ENCODE data around the gene SDSL. TPM values are rescaled to one million over a fixed set of nuclear protein-coding genes. Genes with fewer than 3 reads are reported as not detected.
A peak's percentile ranks its signal among the peaks of the same experiment; 100 is the strongest.

Gene SDSL
- total and polyA plus RNA-seq, 2 experiments from 2014 or later = not detected

GRCh38 chr12:113427882-113428281, 5.7 kb downstream of the SDSL start (continued):
- peak; percentile 38 for TF ChIP-seq REST (IDR thresholded peaks at IDR 0.05; ENCODE audit: unreplicated experiment)

- no peak overlapping the region for H3K4me2 ChIP-seq
- no peaks in the 10 kb centered on the region for H3K36me3 ChIP-seq (ENCODE audit: insufficient read depth)
- no peak for DNase-seq (ENCODE audit: low spot score)
- 0 out of 2 replicates have a peak, but pooled peaks cover 3% of the 10 kb centered on the region for H3F3A ChIP-seq (replicated peaks; ENCODE audit: low read depth)
- H3K4me1 ChIP-seq (ENCODE audit: insufficient read depth) = 0 out of 2 replicates have a peak, but pooled peaks cover 8% of the 10 kb centered on the region
- Mint-ChIP-seq H3K4me3 (no peak overlapping the region), H3K27me3 (ENCODE audit: insufficient read depth, low read depth, poor library complexity) (peaks cover 24% of the 10 kb centered on the region), H3K9me3 (peaks cover 4% of the 10 kb centered on the region; the same call in 1 of the 3 replicates), H3K36me3 (ENCODE audit: low read depth) (no peaks in the 10 kb centered on the region), H3K4me1 (peaks cover 6% of the 10 kb centered on the region), H3K27ac (no peak overlapping the region)
- no peaks in the 10 kb centered on the region for H3K9me2 ChIP-seq (ENCODE audit: insufficient read depth)
- no peaks in the 10 kb centered on the region for H3K79me2 ChIP-seq (replicated peaks; ENCODE audit: insufficient read depth)
- no peak for ATAC-seq
- H4K20me1 ChIP-seq (replicated peaks; ENCODE audit: insufficient read depth) = no peaks in the 10 kb centered on the region
- H3K27me3 ChIP-seq (ENCODE audit: insufficient read depth) = no peaks in the 10 kb centered on the region
- H2AFZ ChIP-seq = no peak overlapping the region
- no peak overlapping the region for H3K27ac ChIP-seq (ENCODE audit: low read depth)
- no peak overlapping the region for H3K4me3 ChIP-seq
- TF ChIP-seq ZNF114 (CRISPR knock-in tag; IDR thresholded peaks at IDR 0.05) (no peak), CTCF (conservative IDR thresholded peaks at IDR 0.05; ENCODE audit: low read depth in 2 of 2) (no peak), POLR2AphosphoS5 (IDR thresholded peaks at IDR 0.05; ENCODE audit: low read depth) (no peak), EZH2phosphoT487 (IDR thresholded peaks at IDR 0.05; ENCODE audit: unreplicated experiment) (no peak), JUNB (IDR thresholded peaks at IDR 0.05; ENCODE audit: unreplicated experiment) (no peak), CREB1 (CRISPR knock-in tag; IDR thresholded peaks at IDR 0.05; ENCODE audit: low read depth) (no peak), ZNF331 (CRISPR knock-in tag; IDR thresholded peaks at IDR 0.05; ENCODE audit: low read depth) (no peak), STAT1 (IDR thresholded peaks at IDR 0.05; ENCODE audit: unreplicated experiment) (no peak), ETS1 (IDR thresholded peaks at IDR 0.05) (no peak), ZNF462 (CRISPR knock-in tag; IDR thresholded peaks at IDR 0.05) (no peak), NANOG (IDR thresholded peaks at IDR 0.05; ENCODE audit: borderline replicate concordance) (no peak), EZH2 (IDR thresholded peaks at IDR 0.05; ENCODE audit: low read depth, unreplicated experiment) (no peak)
These were observed 6.3 kb downstream of the SDSL start for GRCh38 chr12:113428482-113428881.

Data from GM23338 (cell line).